A673 (cell line): ENCODE measurements around the gene GLRX3. TPM values are rescaled to one million over a fixed set of nuclear protein-coding genes. Genes with fewer than 3 reads are reported as not detected.

ENCODE experiments used
- BruUV-seq: library from RNA; stranded (reverse); fragments of 400-500 nt; replicated peaks from 2 replicates; lab custom pipeline; 2021; lab: Mats Ljungman, UMichigan
- CTCF ChIA-PET: fragments of 300-600 bp; sonication (Branson Sonifier 250); formaldehyde crosslinking; loops from one replicate; lab custom pipeline; 2022; ENCODE audit warnings: antibody characterized with exemption; lab: Charles Lee
- POLR2A ChIA-PET: fragments of 300-600 bp; sonication (Branson Sonifier 250); formaldehyde crosslinking; loops from one replicate; lab custom pipeline; 2022; ENCODE audit warnings: antibody characterized with exemption; ENCODE audit not compliant: low non-redundant PET; lab: Charles Lee
- DNase-seq: peaks from one replicate; pipeline ENCODE4 v3.0.0-alpha.2; 2015; ENCODE audit warnings: low spot score
- H3K27ac ChIP-seq: fragments of 200-600 bp; sonication (generic); 2 replicates; pipeline ENCODE4 v1.5.1; 2016; ENCODE audit warnings: mixed run types, low read depth, mild to moderate bottlenecking, mixed read lengths, antibody characterized with exemption, low read length; ENCODE audit not compliant: poor library complexity, severe bottlenecking
- H3K27me3 ChIP-seq: fragments of 200-600 bp; sonication (generic); replicated peaks from 2 replicates; pipeline ENCODE4 v1.6.1; 2017; ENCODE audit warnings: mixed run types, low read depth, mild to moderate bottlenecking, mixed read lengths, antibody characterized with exemption, low read length; ENCODE audit not compliant: insufficient read depth, poor library complexity
- H3K36me3 ChIP-seq: fragments of 200-600 bp; sonication (generic); 2 replicates; pipeline ENCODE4 v1.6.1; 2016; ENCODE audit warnings: mixed run types, mild to moderate bottlenecking, mixed read lengths, antibody characterized with exemption, low read length; ENCODE audit not compliant: insufficient read depth, poor library complexity, severe bottlenecking
- H3K4me1 ChIP-seq: fragments of 200-600 bp; sonication (generic); 2 replicates; pipeline ENCODE4 v1.6.1; 2017; ENCODE audit warnings: mixed run types, mild to moderate bottlenecking, mixed read lengths, antibody characterized with exemption, low read length; ENCODE audit not compliant: insufficient read depth, poor library complexity, severe bottlenecking
- H3K4me3 ChIP-seq: fragments of 200-600 bp; sonication (generic); 2 replicates; pipeline ENCODE4 v1.5.1; 2016; ENCODE audit warnings: low read depth, mixed run types, mild to moderate bottlenecking, mixed read lengths, low read length; ENCODE audit not compliant: poor library complexity, severe bottlenecking
- H3K9me3 ChIP-seq: fragments of 200-600 bp; sonication (generic); 2 replicates; pipeline ENCODE4 v1.6.1; 2016; ENCODE audit warnings: mixed run types, low read depth, mild to moderate bottlenecking, mixed read lengths, antibody characterized with exemption, low read length; ENCODE audit not compliant: poor library complexity, severe bottlenecking
- CTCF ChIP-seq: fragments of 300-800, 200-600 bp; sonication (generic); conservative IDR thresholded peaks from 2 replicates; pipeline ENCODE4 v1.5.1; 2017; ENCODE audit warnings: low read depth, mild to moderate bottlenecking, antibody characterized with exemption, low read length, moderate library complexity, mixed read lengths
- EZH2 ChIP-seq: fragments of 200-600 bp; sonication (generic); IDR thresholded peaks from 2 replicates; pipeline ENCODE4 v1.6.1; 2017; ENCODE audit warnings: borderline replicate concordance, low read depth, mild to moderate bottlenecking, mixed read lengths, antibody characterized with exemption, low read length; ENCODE audit not compliant: poor library complexity, severe bottlenecking
- intact Hi-C: fragments of 100-400 bp; cut with micrococcal nuclease; formaldehyde crosslinking; loops from one replicate; pipeline ENCODE4 v1.10.0; 2022; ENCODE audit not compliant: unreplicated experiment
- total RNA-seq: library from RNA; stranded (reverse); gene quantifications from 2 replicates; pipeline ENCODE4 v1.2.3, GENCODE V29; 2021

Gene GLRX3
- total RNA-seq, 1 experiment from 2014 or later: 197 TPM

GRCh38 chr10:130109796-130110245, 26.4 kb upstream of the GLRX3 start:
- Histone ChIP-seq H3K36me3 (no peaks in the 10 kb centered on the region), H3K27me3 (no peaks in the 10 kb centered on the region), H3K9me3 (no peaks in the 10 kb centered on the region), H3K4me1 (peaks cover 8% of the 10 kb centered on the region), H3K27ac (peak overlapping the region; percentile 95), H3K4me3 (peak overlapping the region; percentile 74)
- POLR2A ChIA-PET: no interaction called here
- DNase-seq: peak; percentile 89
- intact Hi-C loops: loop anchor here (5.0 kb wide), 1 partner anchor 937 kb away; no protein-coding TSS in a partner anchor
- CTCF ChIA-PET: interaction anchor here (0.5 to 1.1 kb wide), 7 partner anchors 17 to 750 kb away, joined by 3 to 5 read pairs (median 3); no protein-coding TSS in a partner anchor
- TF ChIP-seq CTCF: peak; percentile 82
- no peak for TF ChIP-seq EZH2
- TSS peak; percentile 84 for BruUV-seq

GRCh38 chr10:130110246-130111112, 25.7 kb upstream of the GLRX3 start, which contains the start of gene C10orf143:
Gene C10orf143, minus strand, starts transcription at chr10:130110830. Its CDS starts 58 bp downstream, at chr10:130110772.
- Histone ChIP-seq H3K4me1 (peaks cover 8% of the 10 kb centered on the region), H3K36me3 (no peaks in the 10 kb centered on the region), H3K27ac (peak within 1 kb of the TSS; percentile 95), H3K9me3 (no peaks in the 10 kb centered on the region), H3K4me3 (peak within 1 kb of the TSS; percentile 74), H3K27me3 (no peaks in the 10 kb centered on the region)
- DNase-seq: peak; percentile 97
- no TSS peak for BruUV-seq
- ChIA-PET POLR2A (no interaction called here), CTCF (interaction anchor here (0.5 to 1.1 kb wide), 4 partner anchors 16 to 39 kb away, joined by 3 read pairs; partner anchors contain the start of gene GLRX3)
- no peak for TF ChIP-seq EZH2
- no peak for TF ChIP-seq CTCF
- intact Hi-C loops: loop anchor here (1.0 to 5.0 kb wide), 2 partner anchors 26 to 937 kb away; partner anchors contain the start of gene GLRX3

GRCh38 chr10:130111113-130111851, 24.9 kb upstream of the GLRX3 start:
- ChIA-PET CTCF (interaction anchor here (0.5 to 1.1 kb wide), 3 partner anchors 25 to 140 kb away, joined by 3 read pairs; partner anchors contain the start of gene GLRX3), POLR2A (no interaction called here)
- peak; percentile 99 for DNase-seq
- Histone ChIP-seq H3K4me1 (peaks cover 8% of the 10 kb centered on the region), H3K27me3 (no peaks in the 10 kb centered on the region), H3K27ac (peak overlapping the region; percentile 95), H3K4me3 (peak overlapping the region; percentile 74), H3K36me3 (no peaks in the 10 kb centered on the region), H3K9me3 (no peaks in the 10 kb centered on the region)
- TF ChIP-seq EZH2 (no peak), CTCF (no peak)
- TSS peak; percentile 82 for BruUV-seq
- intact Hi-C loops: loop anchor here (1.0 to 5.0 kb wide), 2 partner anchors 25 to 936 kb away; partner anchors contain the start of gene GLRX3
